Bronchial epithelial cell (primary cell): ENCODE results near the gene SLC35F3. TPM values are rescaled to one million over a fixed set of nuclear protein-coding genes. Genes with fewer than 3 reads are reported as not detected.

ENCODE experiments used
- DNase-seq: peaks from one replicate; pipeline ENCODE4 v3.0.0-alpha.2; 2010; ENCODE audit warnings: low read depth
- FAIRE-seq: peaks from 2 replicates; lab custom pipeline; 2011; peaks lifted over from hg19 to GRCh38; lab: Jason Lieb, UNC
- H3K27me3 ChIP-seq: 2 replicates; pipeline ENCODE4 v1.5.1; 2011; ENCODE audit warnings: low read length; ENCODE audit not compliant: control insufficient read depth, insufficient read depth
- H3K36me3 ChIP-seq: 2 replicates; pipeline ENCODE4 v1.5.1; 2011; ENCODE audit warnings: low read length; ENCODE audit not compliant: control insufficient read depth, insufficient read depth
- H3K4me3 ChIP-seq: 2 replicates; pipeline ENCODE4 v1.5.1; 2011; ENCODE audit warnings: mild to moderate bottlenecking, low read depth, low read length, control low read depth
- total RNA-seq: library from RNA; depleted of rRNA; stranded (reverse); fragments of >200 nt; gene quantifications from 2 replicates; pipeline ENCODE4 v1.2.1, GENCODE V29; 2014
- TF ChIP-seq, protein P1 (sequence below): IDR thresholded peaks from 2 replicates; pipeline ENCODE4 v1.5.1; 2011; ENCODE audit warnings: mild to moderate bottlenecking, moderate library complexity, low read length, control low read depth, inconsistent platforms; ENCODE audit not compliant: insufficient read depth, severe bottlenecking

SLC35F3 gene
- total RNA-seq, 1 donor from 2014 or later: 0.79 TPM

DNA sequence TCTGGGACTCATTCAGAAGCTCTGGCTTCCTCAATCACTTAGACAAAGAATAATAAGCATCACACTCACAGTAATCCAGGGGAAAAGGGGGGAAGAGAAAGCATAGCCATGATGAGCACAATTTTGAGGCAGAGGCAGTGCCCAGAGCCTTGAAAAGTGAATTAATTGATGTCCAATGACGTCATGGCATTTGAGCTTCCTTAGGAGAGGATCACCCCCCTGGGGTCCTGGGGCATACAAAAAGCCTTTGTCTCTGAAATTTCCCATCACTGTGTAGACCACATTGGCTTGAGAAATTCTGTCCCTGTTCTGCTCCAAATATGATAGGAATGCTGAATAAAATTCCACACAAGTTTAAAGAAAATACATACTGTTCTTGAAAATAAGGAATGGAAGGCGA lies 384.5 kb downstream of the SLC35F3 start:
- H3K27me3 ChIP-seq: no peaks in the 10 kb centered on the region
- FAIRE-seq: no peak
- no peak for DNase-seq
- H3K4me3 ChIP-seq: no peak overlapping the region
- no peaks in the 10 kb centered on the region for H3K36me3 ChIP-seq
- TF ChIP-seq, protein P1, sequence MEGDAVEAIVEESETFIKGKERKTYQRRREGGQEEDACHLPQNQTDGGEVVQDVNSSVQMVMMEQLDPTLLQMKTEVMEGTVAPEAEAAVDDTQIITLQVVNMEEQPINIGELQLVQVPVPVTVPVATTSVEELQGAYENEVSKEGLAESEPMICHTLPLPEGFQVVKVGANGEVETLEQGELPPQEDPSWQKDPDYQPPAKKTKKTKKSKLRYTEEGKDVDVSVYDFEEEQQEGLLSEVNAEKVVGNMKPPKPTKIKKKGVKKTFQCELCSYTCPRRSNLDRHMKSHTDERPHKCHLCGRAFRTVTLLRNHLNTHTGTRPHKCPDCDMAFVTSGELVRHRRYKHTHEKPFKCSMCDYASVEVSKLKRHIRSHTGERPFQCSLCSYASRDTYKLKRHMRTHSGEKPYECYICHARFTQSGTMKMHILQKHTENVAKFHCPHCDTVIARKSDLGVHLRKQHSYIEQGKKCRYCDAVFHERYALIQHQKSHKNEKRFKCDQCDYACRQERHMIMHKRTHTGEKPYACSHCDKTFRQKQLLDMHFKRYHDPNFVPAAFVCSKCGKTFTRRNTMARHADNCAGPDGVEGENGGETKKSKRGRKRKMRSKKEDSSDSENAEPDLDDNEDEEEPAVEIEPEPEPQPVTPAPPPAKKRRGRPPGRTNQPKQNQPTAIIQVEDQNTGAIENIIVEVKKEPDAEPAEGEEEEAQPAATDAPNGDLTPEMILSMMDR: no peak

DNA sequence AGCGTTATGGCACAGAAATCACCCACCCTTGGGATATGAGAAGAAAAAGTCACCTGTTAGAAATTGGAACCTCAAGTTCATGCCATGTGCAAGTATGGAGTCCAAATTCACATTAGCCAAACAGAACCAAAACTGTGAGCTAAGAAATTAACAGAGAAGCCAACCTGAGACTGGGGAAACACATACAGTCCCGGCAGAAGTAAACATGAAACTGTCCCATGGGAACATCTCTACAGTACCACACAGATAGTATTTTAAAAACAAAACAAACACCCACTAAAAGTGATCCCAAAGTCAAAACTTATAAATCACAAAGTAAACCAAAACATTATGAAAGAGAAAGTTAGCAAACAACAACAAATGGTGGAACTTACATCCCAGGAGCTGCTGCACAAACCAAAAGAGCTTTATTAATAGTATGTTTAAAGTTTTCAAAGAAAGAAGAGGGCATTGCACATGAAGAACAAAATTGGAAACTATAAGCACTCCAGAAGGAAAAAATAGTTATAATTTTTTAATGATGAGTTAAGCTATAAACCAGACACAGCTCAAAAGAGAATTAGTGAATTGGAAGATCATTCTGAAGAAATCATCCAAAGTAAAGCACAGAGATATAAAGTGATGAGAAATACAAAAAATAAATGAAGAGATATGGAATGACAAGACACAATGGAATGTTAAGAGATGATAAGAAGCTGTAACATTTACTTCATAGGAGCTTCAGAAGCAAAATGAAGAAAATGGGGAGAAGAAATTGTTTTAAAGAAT lies 385.2 kb downstream of the SLC35F3 start:
- TF ChIP-seq, protein P1: no peak
- no peaks in the 10 kb centered on the region for H3K36me3 ChIP-seq
- H3K4me3 ChIP-seq: no peak overlapping the region
- no peak for FAIRE-seq
- H3K27me3 ChIP-seq: no peaks in the 10 kb centered on the region
- no peak for DNase-seq

DNA sequence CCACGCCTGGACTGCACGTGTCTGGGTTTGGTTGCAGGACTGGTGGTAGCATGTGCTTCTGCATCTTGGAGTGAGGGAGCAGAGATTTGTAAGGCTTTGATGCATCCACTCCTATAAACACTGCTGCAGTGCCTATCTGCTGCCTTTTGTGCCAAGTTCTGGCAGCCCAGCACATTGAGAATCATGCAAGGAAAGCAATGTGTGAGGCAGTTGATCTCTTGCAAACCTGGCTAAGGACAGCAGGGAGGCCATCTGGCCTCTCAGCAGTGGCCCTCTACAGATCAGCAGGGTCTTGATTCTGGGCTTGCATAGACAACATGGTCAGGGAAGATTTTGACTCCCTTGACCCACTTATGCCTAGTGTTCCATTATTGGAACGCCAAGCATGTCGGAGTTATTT lies 387.5 kb downstream of the SLC35F3 start:
- TF ChIP-seq, protein P1: no peak
- Histone ChIP-seq H3K4me3 (no peak overlapping the region), H3K27me3 (no peaks in the 10 kb centered on the region), H3K36me3 (no peaks in the 10 kb centered on the region)
- no peak for DNase-seq
- FAIRE-seq: peak; percentile 64

DNA sequence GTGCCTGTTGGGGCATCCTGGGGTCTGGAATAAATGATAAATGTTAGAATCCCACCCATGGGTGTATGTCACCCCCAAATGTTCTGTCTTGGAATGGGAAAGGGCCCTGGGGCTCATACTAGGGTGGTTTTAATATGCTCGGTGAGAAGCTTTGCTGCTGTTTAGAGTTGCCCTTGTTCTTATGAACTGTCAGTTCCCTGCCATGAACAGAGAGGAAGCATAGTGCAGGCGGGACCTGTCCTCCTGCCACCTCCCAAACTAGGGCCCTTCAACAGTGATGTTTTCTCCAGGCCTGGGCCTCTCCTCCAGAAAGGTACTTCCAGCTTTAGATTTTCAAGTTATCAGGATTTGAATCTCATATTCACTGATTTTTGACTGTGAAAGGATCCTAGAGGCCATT lies 388.1 kb downstream of the SLC35F3 start:
- DNase-seq: no peak
- H3K4me3 ChIP-seq: no peak overlapping the region
- H3K36me3 ChIP-seq: no peaks in the 10 kb centered on the region
- TF ChIP-seq, protein P1: no peak
- no peak for FAIRE-seq
- H3K27me3 ChIP-seq: no peaks in the 10 kb centered on the region

DNA sequence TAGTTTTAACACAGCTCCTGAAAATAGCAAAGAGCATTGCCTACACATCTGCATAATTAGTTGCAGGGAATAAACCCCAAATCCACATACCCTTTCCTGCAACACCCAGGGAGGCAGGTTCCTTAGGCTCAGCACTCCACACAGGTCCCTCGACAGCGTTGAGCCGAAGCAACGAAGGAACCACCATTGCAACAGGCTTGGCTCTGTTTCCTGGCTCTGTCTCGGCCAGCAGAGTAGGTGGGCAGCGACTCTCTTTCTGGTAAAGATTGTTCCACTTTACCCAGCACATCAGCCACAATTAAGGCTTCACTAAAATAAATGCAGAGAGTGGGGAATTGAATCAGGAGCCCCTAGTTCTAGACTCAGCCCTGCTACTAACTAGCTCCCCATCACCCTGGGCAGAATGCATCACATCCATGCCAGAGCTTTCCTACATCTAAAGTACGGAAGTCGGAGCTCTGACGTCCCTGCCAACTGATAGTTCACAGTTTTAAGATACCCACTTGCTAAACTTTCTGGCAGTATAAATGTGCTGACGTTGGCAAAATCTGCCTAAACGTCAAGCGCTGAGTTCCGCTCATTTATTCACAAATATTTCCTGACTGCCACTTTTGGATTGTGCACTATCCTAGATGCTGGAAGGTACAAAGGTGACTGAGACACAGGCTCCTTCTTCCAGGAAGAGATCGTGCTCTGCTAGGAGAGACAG lies 389.8 kb downstream of the SLC35F3 start:
- H3K27me3 ChIP-seq: no peaks in the 10 kb centered on the region
- TF ChIP-seq, protein P1: no peak
- FAIRE-seq (no peak), DNase-seq (no peak)
- H3K36me3 ChIP-seq: no peaks in the 10 kb centered on the region
- no peak overlapping the region for H3K4me3 ChIP-seq
